Activated CD4-positive, alpha-beta T cell treated with anti-CD3 and anti-CD28 coated beads, Interleukin-2, amount 10 ng/mL, durations not matched to agents 24 days and 14 days (primary cell): ENCODE measurements around the gene WDR75. TPM values are rescaled to one million over a fixed set of nuclear protein-coding genes. Genes with fewer than 3 reads are reported as not detected.
A peak's percentile ranks its signal among the peaks of the same experiment; 100 is the strongest.
"Not testable (repeated sequence)": the region's sequence is repeated elsewhere in the genome, so short reads cannot be mapped to it uniquely, and the experiment has no call there.

ENCODE experiments used
- DNase-seq: peaks from one replicate; pipeline ENCODE4 v3.0.0; 2022
- H3K27ac Mint-ChIP-seq: one replicate; pipeline ENCODE4 v1.8.0; 2022; ENCODE audit warnings: mild to moderate bottlenecking, mixed read lengths
- H3K27me3 Mint-ChIP-seq: one replicate; pipeline ENCODE4 v1.8.0; 2022; ENCODE audit warnings: mixed read lengths
- H3K36me3 Mint-ChIP-seq: one replicate; pipeline ENCODE4 v1.8.0; 2022; ENCODE audit warnings: low read depth, mild to moderate bottlenecking, mixed read lengths
- H3K4me1 Mint-ChIP-seq: one replicate; pipeline ENCODE4 v1.8.0; 2021; ENCODE audit warnings: mixed read lengths
- H3K4me3 Mint-ChIP-seq: one replicate; pipeline ENCODE4 v1.8.0; 2022; ENCODE audit warnings: mild to moderate bottlenecking, moderate library complexity, mixed read lengths
- H3K9me3 Mint-ChIP-seq: one replicate; pipeline ENCODE4 v1.8.0; 2021; ENCODE audit warnings: mixed read lengths
- intact Hi-C: fragments of 100-400 bp; cut with micrococcal nuclease; formaldehyde crosslinking; loops from one replicate; pipeline ENCODE4 v1.15.1; 2023
- total RNA-seq: library from RNA; stranded (reverse); gene quantifications from 2 replicates; pipeline ENCODE4 v1.2.3, GENCODE V29; 2022

The WDR75 gene
- total RNA-seq, 1 donor from 2014 or later, result 117 TPM

GRCh38 chr2:189424961-189425360 lies 16.3 kb upstream of the WDR75 start:
- Mint-ChIP-seq H3K9me3 (no peaks in the 10 kb centered on the region), H3K4me3 (no peak overlapping the region), H3K27ac (no peak overlapping the region), H3K4me1 (peaks cover 2% of the 10 kb centered on the region), H3K27me3 (no peaks in the 10 kb centered on the region), H3K36me3 (no peaks in the 10 kb centered on the region)
- DNase-seq, result peak; percentile 13
- intact Hi-C loops, result no loop called here

- H3K4me1 Mint-ChIP-seq, result peaks cover 4% of the 10 kb centered on the region
- H3K27me3 Mint-ChIP-seq, result no peaks in the 10 kb centered on the region
- H3K36me3 Mint-ChIP-seq, result no peaks in the 10 kb centered on the region
- H3K27ac Mint-ChIP-seq, result no peak overlapping the region
- DNase-seq, result peak; percentile 40
- intact Hi-C loops, result no loop called here
- H3K9me3 Mint-ChIP-seq, result no peaks in the 10 kb centered on the region
- no peak overlapping the region for H3K4me3 Mint-ChIP-seq
These were observed 15.6 kb upstream of the WDR75 start for GRCh38 chr2:189425676-189426075.

GRCh38 chr2:189426886-189427285 lies 14.4 kb upstream of the WDR75 start:
- Mint-ChIP-seq H3K36me3 (no peaks in the 10 kb centered on the region), H3K27me3 (no peaks in the 10 kb centered on the region), H3K4me3 (no peak overlapping the region), H3K4me1 (peaks cover 4% of the 10 kb centered on the region), H3K27ac (no peak overlapping the region), H3K9me3 (no peaks in the 10 kb centered on the region)
- intact Hi-C loops, result no loop called here
- DNase-seq, result no peak

- Mint-ChIP-seq H3K27ac (no peak overlapping the region), H3K27me3 (no peaks in the 10 kb centered on the region), H3K9me3 (no peaks in the 10 kb centered on the region), H3K4me1 (peaks cover 4% of the 10 kb centered on the region), H3K4me3 (no peak overlapping the region), H3K36me3 (no peaks in the 10 kb centered on the region)
- intact Hi-C loops, result no loop called here
- DNase-seq, result peak; percentile 42
These were observed 13.4 kb upstream of the WDR75 start for GRCh38 chr2:189427872-189428271.

GRCh38 chr2:189430448-189430847 lies 10.8 kb upstream of the WDR75 start:
- H3K9me3 Mint-ChIP-seq, H3K27me3 Mint-ChIP-seq, H3K27ac Mint-ChIP-seq, H3K36me3 Mint-ChIP-seq, H3K4me3 Mint-ChIP-seq, H3K4me1 Mint-ChIP-seq, intact Hi-C loops: not testable (repeated sequence)
- peak; percentile 54 for DNase-seq

- H3K9me3 Mint-ChIP-seq, H3K4me1 Mint-ChIP-seq, H3K27ac Mint-ChIP-seq, intact Hi-C loops, H3K27me3 Mint-ChIP-seq, H3K4me3 Mint-ChIP-seq, H3K36me3 Mint-ChIP-seq: not testable (repeated sequence)
- peak; percentile 1 for DNase-seq
These were observed 5.5 kb upstream of the WDR75 start for GRCh38 chr2:189435803-189436202.

GRCh38 chr2:189437926-189438325 lies 3.3 kb upstream of the WDR75 start:
- H3K36me3 Mint-ChIP-seq, result peaks cover 10% of the 10 kb centered on the region
- H3K4me3 Mint-ChIP-seq, result no peak overlapping the region
- peaks cover 3% of the 10 kb centered on the region for H3K9me3 Mint-ChIP-seq

GRCh38 chr2:189439342-189439741 lies 1.9 kb upstream of the WDR75 start:
- Mint-ChIP-seq H3K9me3 (peaks cover 3% of the 10 kb centered on the region), H3K27ac (no peak overlapping the region)
- intact Hi-C loops, result no loop called here

More at GRCh38 chr2:189437926-189438325, 3.3 kb upstream of the WDR75 start:
- Mint-ChIP-seq H3K27me3 (peaks cover 10% of the 10 kb centered on the region), H3K4me1 (peaks cover 11% of the 10 kb centered on the region), H3K27ac (no peak overlapping the region)
- intact Hi-C loops, result no loop called here
- no peak for DNase-seq

GRCh38 chr2:189440644-189440946 lies 679 bp upstream of the WDR75 start:
- Mint-ChIP-seq H3K27me3 (peaks cover 7% of the 10 kb centered on the region), H3K27ac (peak overlapping the region; percentile 99), H3K4me1 (peaks cover 11% of the 10 kb centered on the region), H3K4me3 (no peak overlapping the region), H3K9me3 (peaks cover 3% of the 10 kb centered on the region), H3K36me3 (peaks cover 10% of the 10 kb centered on the region)
- intact Hi-C loops, result loop anchor here (2.0 to 10.0 kb wide), 5 partner anchors 142 to 874 kb away; partner anchors contain the start of genes ASNSD1, HIBCH and SLC40A1
- no peak for DNase-seq

More at GRCh38 chr2:189439342-189439741, 1.9 kb upstream of the WDR75 start:
- DNase-seq, result no peak
- peaks cover 11% of the 10 kb centered on the region for H3K4me1 Mint-ChIP-seq
- H3K27me3 Mint-ChIP-seq, result peaks cover 7% of the 10 kb centered on the region
- peaks cover 10% of the 10 kb centered on the region for H3K36me3 Mint-ChIP-seq
- H3K4me3 Mint-ChIP-seq, result no peak overlapping the region

GRCh38 chr2:189441709-189442074 lies 418 bp downstream of the WDR75 start:
- Mint-ChIP-seq H3K4me3 (no peak overlapping the region), H3K4me1 (peaks cover 14% of the 10 kb centered on the region), H3K27ac (peak overlapping the region; percentile 99), H3K27me3 (peaks cover 7% of the 10 kb centered on the region), H3K36me3 (peaks cover 14% of the 10 kb centered on the region), H3K9me3 (no peaks in the 10 kb centered on the region)
- intact Hi-C loops, result loop anchor here (1.0 to 10.0 kb wide), 7 partner anchors 141 to 873 kb away; partner anchors contain the start of genes ASNSD1, HIBCH, ORMDL1 and OSGEPL1
- no peak for DNase-seq

- no peak overlapping the region for H3K4me3 Mint-ChIP-seq
- intact Hi-C loops, result loop anchor here (5.0 to 10.0 kb wide), 3 partner anchors 140 to 872 kb away; partner anchors contain the start of genes HIBCH and SLC40A1
- H3K36me3 Mint-ChIP-seq, result peaks cover 19% of the 10 kb centered on the region
- H3K9me3 Mint-ChIP-seq, result peaks cover 4% of the 10 kb centered on the region
- peaks cover 18% of the 10 kb centered on the region for H3K4me1 Mint-ChIP-seq
- peaks cover 6% of the 10 kb centered on the region for H3K27me3 Mint-ChIP-seq
- H3K27ac Mint-ChIP-seq, result peak overlapping the region; percentile 99
- no peak for DNase-seq
These were observed 1.2 kb downstream of the WDR75 start for GRCh38 chr2:189442468-189442867.

- Mint-ChIP-seq H3K4me3 (no peak overlapping the region), H3K27me3 (no peaks in the 10 kb centered on the region), H3K36me3 (peaks cover 36% of the 10 kb centered on the region), H3K9me3 (peaks cover 4% of the 10 kb centered on the region), H3K27ac (no peak overlapping the region), H3K4me1 (peaks cover 24% of the 10 kb centered on the region)
- DNase-seq, result peak; percentile 64
- intact Hi-C loops, result loop anchor here (5.0 to 10.0 kb wide), 3 partner anchors 138 to 870 kb away; partner anchors contain the start of genes HIBCH and SLC40A1
These were observed 3.0 kb downstream of the WDR75 start for GRCh38 chr2:189444322-189444721.

GRCh38 chr2:189446780-189447179 lies 5.5 kb downstream of the WDR75 start:
- Mint-ChIP-seq H3K27me3 (no peaks in the 10 kb centered on the region), H3K36me3 (peaks cover 50% of the 10 kb centered on the region), H3K4me3 (no peak overlapping the region), H3K9me3 (peaks cover 4% of the 10 kb centered on the region), H3K27ac (peak overlapping the region; percentile 65), H3K4me1 (peaks cover 21% of the 10 kb centered on the region)
- DNase-seq, result no peak
- intact Hi-C loops, result loop anchor here (10.0 kb wide), 1 partner anchor 868 kb away; the partner anchor contains the start of gene HIBCH

- Mint-ChIP-seq H3K36me3 (peaks cover 72% of the 10 kb centered on the region), H3K4me1 (peaks cover 3% of the 10 kb centered on the region), H3K27me3 (no peaks in the 10 kb centered on the region), H3K27ac (no peak overlapping the region), H3K9me3 (no peaks in the 10 kb centered on the region), H3K4me3 (no peak overlapping the region)
- DNase-seq, result no peak
- intact Hi-C loops, result no loop called here
These were observed 12.7 kb downstream of the WDR75 start for GRCh38 chr2:189454009-189454408.

GRCh38 chr2:189465076-189465475 lies 23.8 kb downstream of the WDR75 start:
- DNase-seq, result no peak
- Mint-ChIP-seq H3K27me3 (no peaks in the 10 kb centered on the region), H3K4me1 (no peaks in the 10 kb centered on the region), H3K4me3 (no peak overlapping the region), H3K27ac (no peak overlapping the region), H3K9me3 (no peaks in the 10 kb centered on the region), H3K36me3 (peaks cover 68% of the 10 kb centered on the region)
- intact Hi-C loops, result no loop called here
